GM12865 (cell line): Measurements from ENCODE around the gene DACT1.
"Not testable (repeated sequence)": the region's sequence is repeated elsewhere in the genome, so short reads cannot be mapped to it uniquely, and the experiment has no call there.

Experiments
- DNase-seq: peaks from one replicate; pipeline ENCODE4 v3.0.0; 2010; ENCODE audit warnings: low read depth
- H3K4me3 ChIP-seq: 2 replicates; pipeline ENCODE4 v1.5.1; 2011; ENCODE audit warnings: mild to moderate bottlenecking, low read depth, low read length, control low read depth
- TF ChIP-seq, protein P1 (sequence below): IDR thresholded peaks from 2 replicates; pipeline ENCODE4 v1.5.1; 2011; ENCODE audit warnings: low read length, control low read depth, low read depth, inconsistent platforms; ENCODE audit not compliant: insufficient read depth; ENCODE audit errors: missing control alignments

DACT1 gene, protein sequence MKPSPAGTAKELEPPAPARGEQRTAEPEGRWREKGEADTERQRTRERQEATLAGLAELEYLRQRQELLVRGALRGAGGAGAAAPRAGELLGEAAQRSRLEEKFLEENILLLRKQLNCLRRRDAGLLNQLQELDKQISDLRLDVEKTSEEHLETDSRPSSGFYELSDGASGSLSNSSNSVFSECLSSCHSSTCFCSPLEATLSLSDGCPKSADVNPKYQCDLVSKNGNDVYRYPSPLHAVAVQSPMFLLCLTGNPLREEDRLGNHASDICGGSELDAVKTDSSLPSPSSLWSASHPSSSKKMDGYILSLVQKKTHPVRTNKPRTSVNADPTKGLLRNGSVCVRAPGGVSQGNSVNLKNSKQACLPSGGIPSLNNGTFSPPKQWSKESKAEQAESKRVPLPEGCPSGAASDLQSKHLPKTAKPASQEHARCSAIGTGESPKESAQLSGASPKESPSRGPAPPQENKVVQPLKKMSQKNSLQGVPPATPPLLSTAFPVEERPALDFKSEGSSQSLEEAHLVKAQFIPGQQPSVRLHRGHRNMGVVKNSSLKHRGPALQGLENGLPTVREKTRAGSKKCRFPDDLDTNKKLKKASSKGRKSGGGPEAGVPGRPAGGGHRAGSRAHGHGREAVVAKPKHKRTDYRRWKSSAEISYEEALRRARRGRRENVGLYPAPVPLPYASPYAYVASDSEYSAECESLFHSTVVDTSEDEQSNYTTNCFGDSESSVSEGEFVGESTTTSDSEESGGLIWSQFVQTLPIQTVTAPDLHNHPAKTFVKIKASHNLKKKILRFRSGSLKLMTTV

DNA sequence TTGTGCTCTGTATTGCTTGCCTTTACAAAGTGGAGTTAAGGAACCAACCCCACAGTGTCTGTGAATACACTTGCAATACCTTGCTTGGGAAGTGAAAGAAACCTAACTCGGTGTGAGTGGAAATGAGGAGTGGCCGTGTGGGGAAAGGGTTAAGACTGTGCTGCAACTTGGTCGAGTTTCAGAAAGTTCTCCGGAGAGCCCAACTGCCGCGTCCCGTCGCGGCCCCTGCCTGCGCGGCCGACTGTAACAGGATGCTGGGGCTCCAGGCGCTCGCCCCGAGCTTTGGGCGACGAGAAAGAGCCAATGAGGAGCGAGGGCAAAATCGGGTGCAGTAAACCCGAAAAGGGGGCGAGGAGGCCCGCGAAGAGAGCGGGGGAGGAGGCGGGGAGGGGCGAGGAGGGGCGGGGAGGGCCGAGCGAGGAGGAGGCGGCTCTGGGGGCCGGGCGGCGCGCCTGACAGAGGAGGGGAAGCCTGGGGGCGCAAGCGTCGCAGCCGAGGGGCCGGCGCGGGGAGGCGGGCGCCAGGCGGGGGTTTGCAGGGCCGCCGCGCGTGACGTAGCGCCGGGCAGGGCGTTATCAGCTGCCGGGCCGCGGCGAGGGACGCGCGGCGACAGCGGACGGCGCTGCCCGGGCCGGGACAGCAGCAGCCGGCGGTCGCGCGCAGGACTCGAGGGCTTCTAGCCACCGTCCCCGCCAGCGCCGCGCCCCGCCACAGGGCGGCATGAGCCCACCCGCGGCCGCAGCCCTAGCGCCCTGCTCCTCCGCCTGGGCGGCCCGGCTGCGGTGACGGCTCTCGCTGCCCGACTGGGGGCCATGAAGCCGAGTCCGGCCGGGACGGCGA, at the start of gene DACT1:
Gene DACT1, plus strand, starts transcription at position 572 of the 840 bp plus-strand sequence. Its CDS starts 241 bp downstream, at position 813.
- peak; percentile 77 for DNase-seq
- TF ChIP-seq, protein P1, sequence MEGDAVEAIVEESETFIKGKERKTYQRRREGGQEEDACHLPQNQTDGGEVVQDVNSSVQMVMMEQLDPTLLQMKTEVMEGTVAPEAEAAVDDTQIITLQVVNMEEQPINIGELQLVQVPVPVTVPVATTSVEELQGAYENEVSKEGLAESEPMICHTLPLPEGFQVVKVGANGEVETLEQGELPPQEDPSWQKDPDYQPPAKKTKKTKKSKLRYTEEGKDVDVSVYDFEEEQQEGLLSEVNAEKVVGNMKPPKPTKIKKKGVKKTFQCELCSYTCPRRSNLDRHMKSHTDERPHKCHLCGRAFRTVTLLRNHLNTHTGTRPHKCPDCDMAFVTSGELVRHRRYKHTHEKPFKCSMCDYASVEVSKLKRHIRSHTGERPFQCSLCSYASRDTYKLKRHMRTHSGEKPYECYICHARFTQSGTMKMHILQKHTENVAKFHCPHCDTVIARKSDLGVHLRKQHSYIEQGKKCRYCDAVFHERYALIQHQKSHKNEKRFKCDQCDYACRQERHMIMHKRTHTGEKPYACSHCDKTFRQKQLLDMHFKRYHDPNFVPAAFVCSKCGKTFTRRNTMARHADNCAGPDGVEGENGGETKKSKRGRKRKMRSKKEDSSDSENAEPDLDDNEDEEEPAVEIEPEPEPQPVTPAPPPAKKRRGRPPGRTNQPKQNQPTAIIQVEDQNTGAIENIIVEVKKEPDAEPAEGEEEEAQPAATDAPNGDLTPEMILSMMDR: peak; percentile 14
- H3K4me3 ChIP-seq: peak within 1 kb of the TSS; percentile 66

DNA sequence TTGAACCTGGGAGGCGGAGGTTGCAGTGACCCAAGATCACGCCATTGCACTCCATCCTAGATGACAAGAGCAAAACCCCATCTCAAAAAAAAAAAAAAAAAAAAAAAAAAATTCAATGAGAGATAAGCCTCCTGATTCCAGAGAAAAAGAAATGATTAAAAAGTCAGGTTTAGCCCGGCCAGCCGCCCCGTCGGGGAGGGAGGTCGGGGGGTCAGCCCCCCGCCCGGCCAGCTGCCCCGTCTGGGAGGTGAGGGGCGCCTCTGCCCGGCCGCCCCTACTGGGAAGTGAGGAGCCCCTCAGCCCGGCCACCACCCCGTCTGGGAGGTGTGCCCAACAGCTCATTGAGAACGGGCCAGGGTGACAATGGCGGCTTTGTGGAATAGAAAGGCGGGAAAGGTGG, 49.4 kb upstream of the DACT1 start:
- DNase-seq, H3K4me3 ChIP-seq: not testable (repeated sequence)

DNA sequence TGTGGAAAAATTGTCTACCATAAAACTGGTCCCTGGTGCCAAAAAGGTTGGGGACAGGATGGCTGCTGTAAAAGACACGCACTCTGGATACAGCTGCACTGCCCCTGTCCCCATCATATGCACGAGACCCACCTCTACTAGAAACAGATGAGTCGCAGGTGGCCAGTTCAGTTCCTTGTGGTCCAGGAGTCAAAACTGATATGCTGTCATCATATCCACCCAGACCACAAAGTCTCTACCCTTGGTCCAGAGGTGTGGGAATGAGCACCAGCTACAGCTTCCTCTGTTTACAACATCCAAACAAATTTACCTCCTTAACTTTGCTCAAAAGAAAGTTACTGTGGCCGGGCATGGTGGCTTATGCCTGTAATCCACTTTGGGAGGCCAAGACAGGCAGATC, 43.8 kb upstream of the DACT1 start:
- TF ChIP-seq, protein P1: no peak
- no peak for DNase-seq
- H3K4me3 ChIP-seq: no peak overlapping the region

DNA sequence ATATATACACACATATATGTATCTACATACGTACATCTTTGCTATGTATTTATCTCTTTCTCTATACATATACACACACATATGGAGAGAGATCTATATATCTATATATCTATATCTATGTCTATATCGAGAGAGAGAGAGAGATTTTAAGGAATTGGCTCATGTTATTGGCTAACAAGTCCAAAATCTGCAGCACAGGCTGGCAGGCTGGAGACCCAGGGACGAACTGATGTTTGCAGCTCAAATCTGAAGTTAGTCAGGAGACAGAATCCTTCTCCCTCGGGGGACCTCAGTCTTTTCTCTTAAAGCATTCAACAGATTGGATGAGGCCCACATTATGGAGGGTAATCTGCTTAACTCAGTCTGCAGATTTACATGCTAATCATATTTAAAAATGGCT, 40.7 kb upstream of the DACT1 start:
- no peak overlapping the region for H3K4me3 ChIP-seq
- no peak for DNase-seq
- TF ChIP-seq, protein P1: no peak

DNA sequence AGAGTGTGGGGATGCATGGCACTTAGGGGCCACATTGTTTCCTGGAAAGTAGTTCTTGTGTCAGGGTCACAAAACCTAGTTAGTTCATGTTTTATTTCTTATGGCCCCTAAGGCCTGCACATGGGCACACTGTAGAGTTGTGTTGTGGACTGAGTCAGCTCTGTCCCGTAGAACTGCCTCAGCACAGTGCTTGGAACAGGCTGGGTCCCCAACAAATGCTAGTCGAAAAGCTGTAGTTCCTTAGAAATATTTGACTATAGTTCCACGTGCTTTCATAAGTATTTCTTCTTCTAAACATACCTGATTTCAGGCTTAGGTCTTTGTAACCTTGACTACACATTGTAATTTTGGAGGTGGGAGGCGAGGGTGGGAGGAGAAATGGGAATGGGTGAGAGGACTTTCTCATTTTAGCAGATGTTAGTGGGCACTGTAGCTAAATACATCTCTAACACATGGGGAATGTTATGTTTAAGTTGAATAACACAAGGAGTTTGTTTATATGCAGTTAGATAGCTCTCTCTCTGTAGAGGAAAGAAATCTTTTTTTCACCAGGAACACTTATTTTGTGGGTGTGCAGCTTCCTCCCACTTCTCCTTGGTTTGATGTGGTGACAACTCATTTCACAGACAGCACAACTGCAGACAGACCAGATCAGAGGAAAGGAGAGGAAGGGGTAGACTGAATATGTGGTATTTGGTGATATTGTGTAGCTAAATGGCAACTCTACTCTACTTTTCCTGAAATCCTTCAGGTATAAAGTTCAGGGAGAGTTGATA, 39.5 kb upstream of the DACT1 start:
- TF ChIP-seq, protein P1: no peak
- H3K4me3 ChIP-seq: no peak overlapping the region
- DNase-seq: no peak

DNA sequence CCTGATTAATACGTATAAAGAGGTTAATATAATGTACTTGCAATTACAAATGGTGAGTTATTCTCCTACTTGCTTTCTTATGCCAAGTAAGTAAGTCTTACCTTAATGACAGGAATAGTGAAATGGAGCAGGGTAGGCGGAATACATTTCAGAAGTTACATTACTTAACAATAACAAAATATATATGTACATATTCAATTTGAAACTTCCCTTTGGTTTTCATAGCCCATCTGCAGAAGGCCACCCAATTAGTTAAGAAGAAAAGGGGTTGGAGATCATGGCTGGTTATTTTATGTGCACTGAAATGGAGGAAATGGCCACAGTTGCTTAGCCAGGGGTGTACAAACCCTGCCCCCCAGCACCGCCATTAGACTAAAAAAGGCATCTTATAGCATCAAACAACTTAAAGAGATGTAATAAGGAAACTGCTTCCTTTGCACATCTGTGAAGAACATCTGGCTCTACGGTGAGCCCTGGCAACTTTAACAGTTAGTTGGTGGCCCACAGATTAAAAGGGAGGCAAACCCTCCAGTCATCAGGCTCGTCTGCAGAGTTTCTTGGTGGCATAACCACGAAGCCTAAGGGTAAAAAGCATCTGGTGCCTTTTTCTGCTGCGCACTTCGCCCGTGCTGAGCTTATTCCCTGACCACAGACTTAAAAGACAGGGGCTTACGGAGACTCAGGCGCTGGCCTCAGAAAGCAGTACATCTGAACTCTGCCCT, 38.8 kb upstream of the DACT1 start:
- no peak for DNase-seq
- H3K4me3 ChIP-seq: no peak overlapping the region
- TF ChIP-seq, protein P1: no peak
